Hepatocyte (in vitro differentiated cells): ENCODE measurements around the gene SALL1. TPM values are rescaled to one million over a fixed set of nuclear protein-coding genes. Genes with fewer than 3 reads are reported as not detected.

Experiments used
- DNase-seq: peaks from one replicate; pipeline ENCODE4 v3.0.0-alpha.2; 2016; ENCODE audit warnings: low spot score
- H2AFZ ChIP-seq: fragments of 200-600 bp; sonication (generic); 2 replicates; pipeline ENCODE4 v1.6.0; 2016; ENCODE audit warnings: antibody characterized with exemption, mild to moderate bottlenecking
- H3K27ac ChIP-seq: fragments of 200-600 bp; sonication (generic); 2 replicates; pipeline ENCODE4 v1.5.1; 2016; ENCODE audit warnings: mild to moderate bottlenecking
- H3K27me3 ChIP-seq: fragments of 200-600 bp; sonication (generic); 2 replicates; pipeline ENCODE4 v1.6.1; 2016
- H3K36me3 ChIP-seq: fragments of 200-600 bp; sonication (generic); replicated peaks from 2 replicates; pipeline ENCODE4 v1.5.1; 2016; ENCODE audit warnings: low read depth; ENCODE audit not compliant: insufficient read depth
- H3K4me1 ChIP-seq: fragments of 200-600 bp; sonication (generic); 2 replicates; pipeline ENCODE4 v1.5.1; 2016; ENCODE audit warnings: mild to moderate bottlenecking, moderate library complexity; ENCODE audit not compliant: insufficient read depth
- H3K4me2 ChIP-seq: fragments of 200-600 bp; sonication (generic); 2 replicates; pipeline ENCODE4 v1.6.0; 2016
- H3K4me3 ChIP-seq: fragments of 200-600 bp; sonication (generic); 2 replicates; pipeline ENCODE4 v1.5.1; 2016; ENCODE audit warnings: mild to moderate bottlenecking
- H3K79me2 ChIP-seq: fragments of 200-600 bp; sonication (generic); 2 replicates; pipeline ENCODE4 v1.6.0; 2017; ENCODE audit warnings: mild to moderate bottlenecking
- H3K9me2 ChIP-seq: fragments of 200-600 bp; sonication (generic); replicated peaks from 2 replicates; pipeline ENCODE4 v1.6.0; 2017; ENCODE audit warnings: mild to moderate bottlenecking; ENCODE audit not compliant: insufficient read depth
- H3K9me3 ChIP-seq: fragments of 200-600 bp; sonication (generic); 2 replicates; pipeline ENCODE4 v1.5.1; 2016; ENCODE audit warnings: low read depth, mild to moderate bottlenecking
- H4K20me1 ChIP-seq: fragments of 200-600 bp; sonication (generic); 2 replicates; pipeline ENCODE4 v1.6.0; 2016; ENCODE audit warnings: mild to moderate bottlenecking; ENCODE audit not compliant: insufficient read depth, poor library complexity, severe bottlenecking
- CTCF ChIP-seq: fragments of 200-600 bp; sonication (generic); IDR thresholded peaks from 2 replicates; pipeline ENCODE4 v1.5.1; 2016; ENCODE audit warnings: antibody characterized with exemption, mild to moderate bottlenecking; ENCODE audit not compliant: poor library complexity
- EZH2 ChIP-seq: fragments of 200-600 bp; sonication (generic); IDR thresholded peaks from 2 replicates; pipeline ENCODE4 v1.6.1; 2016; ENCODE audit warnings: antibody characterized with exemption, mild to moderate bottlenecking, borderline replicate concordance
- EZH2phosphoT487 ChIP-seq: fragments of 200-600 bp; sonication (generic); IDR thresholded peaks from one replicate; pipeline ENCODE4 v1.6.1; 2018; ENCODE audit warnings: antibody characterized with exemption, mild to moderate bottlenecking, low read depth, moderate library complexity; ENCODE audit not compliant: unreplicated experiment, severe bottlenecking
- WGBS: methylation state at CpG from one replicate; pipeline ENCODE4 v1.1.6; 2016; ENCODE audit warnings: low lambda C conversion rate; ENCODE audit errors: missing lambda C conversion rate; 5-methylcytosine and 5-hydroxymethylcytosine counted together
- polyA plus RNA-seq: library from polyadenylated mRNA; unstranded; fragments of >200 nt; fragmentation: Nextera tagmentation; extraction: Ambion mirVana; gene quantifications from 2 replicates; pipeline ENCODE4 v1.2.1, GENCODE V29; 2016
- total RNA-seq: library from RNA; depleted of rRNA; stranded (reverse); fragments of >200 nt; gene quantifications from 2 replicates; pipeline ENCODE4 v1.2.3, GENCODE V29; 2014

SALL1 gene
- total and polyA plus RNA-seq, 2 experiments from 2014 or later = 2.4 to 5.4 TPM

DNA sequence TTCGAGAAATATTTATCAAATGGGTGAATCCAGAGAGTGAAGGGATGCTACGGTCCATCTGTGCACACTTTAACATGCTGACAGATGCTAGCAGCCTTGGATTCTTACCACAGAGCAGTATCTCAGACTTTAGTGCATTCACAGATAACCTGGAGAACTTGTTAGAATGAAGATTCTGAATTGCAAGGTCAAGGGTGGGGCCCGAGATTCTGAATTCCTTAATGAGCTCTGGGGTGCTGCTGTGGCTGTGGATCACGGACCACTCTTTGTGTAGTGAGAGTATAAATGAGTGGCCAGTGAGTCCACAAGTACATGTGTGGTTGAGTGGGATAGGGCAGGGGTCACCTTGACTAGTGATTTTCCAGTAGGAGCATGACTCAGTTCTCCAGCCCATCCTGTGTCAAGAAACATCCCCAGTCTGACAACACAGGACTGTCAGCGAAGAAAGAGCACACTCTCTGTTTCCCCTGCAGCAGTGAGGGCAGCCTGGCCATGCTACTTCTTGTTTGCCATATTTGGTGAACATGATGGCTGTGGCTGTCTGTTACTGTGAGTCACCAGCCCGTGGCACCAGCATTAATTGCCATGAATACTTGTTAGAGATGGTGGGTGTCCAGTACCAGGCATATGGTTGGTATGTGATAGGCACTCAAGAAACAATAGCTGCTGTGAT lies 13.0 kb upstream of the SALL1 start:
- Histone ChIP-seq H3K27me3 (peaks cover 43% of the 10 kb centered on the region), H3K79me2 (peaks cover under 1% of the 10 kb centered on the region), H3K27ac (no peak overlapping the region), H3K4me1 (no peaks in the 10 kb centered on the region), H3K9me3 (no peaks in the 10 kb centered on the region), H4K20me1 (no peaks in the 10 kb centered on the region), H3K9me2 (no peaks in the 10 kb centered on the region), H3K36me3 (no peaks in the 10 kb centered on the region), H3K4me2 (no peak overlapping the region), H2AFZ (no peak overlapping the region), H3K4me3 (no peak overlapping the region)
- DNase-seq = no peak
- no peak for TF ChIP-seq EZH2phosphoT487
- no peak for TF ChIP-seq EZH2
- TF ChIP-seq CTCF = no peak
- WGBS = 79% methylated on average over 6 of the region's 6 CpGs

DNA sequence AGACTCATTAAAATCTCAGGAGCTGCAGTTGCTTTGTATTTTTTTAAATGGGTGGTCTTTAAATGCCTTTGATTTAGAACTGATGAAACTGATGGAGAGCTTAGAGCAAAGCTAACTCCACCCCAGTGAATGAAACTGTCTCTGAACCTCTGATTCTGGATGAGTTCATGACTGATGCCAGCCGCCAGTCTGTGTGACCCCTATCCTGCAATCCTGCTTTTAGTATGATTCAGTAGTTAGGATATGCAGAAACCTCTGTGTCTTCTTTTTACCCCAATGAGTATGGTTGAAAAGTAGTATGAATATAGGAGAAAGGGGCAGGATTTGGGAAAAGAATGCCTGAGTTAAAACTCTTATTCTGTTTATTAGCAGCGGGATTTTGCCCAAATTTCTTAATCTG lies 12.3 kb upstream of the SALL1 start:
- no peak for DNase-seq
- H3K9me3 ChIP-seq = no peaks in the 10 kb centered on the region
- no peaks in the 10 kb centered on the region for H4K20me1 ChIP-seq
- no peak overlapping the region for H3K4me2 ChIP-seq
- H3K27me3 ChIP-seq = peaks cover 45% of the 10 kb centered on the region
- TF ChIP-seq CTCF (no peak), EZH2 (no peak), EZH2phosphoT487 (no peak)
- H3K27ac ChIP-seq = no peak overlapping the region
- H3K4me1 ChIP-seq = no peaks in the 10 kb centered on the region
- no peaks in the 10 kb centered on the region for H3K36me3 ChIP-seq
- peaks cover 6% of the 10 kb centered on the region for H3K79me2 ChIP-seq
- no peaks in the 10 kb centered on the region for H3K9me2 ChIP-seq
- 93% methylated on average over 2 of the region's 2 CpGs for WGBS
- H3K4me3 ChIP-seq = no peak overlapping the region
- H2AFZ ChIP-seq = no peak overlapping the region

DNA sequence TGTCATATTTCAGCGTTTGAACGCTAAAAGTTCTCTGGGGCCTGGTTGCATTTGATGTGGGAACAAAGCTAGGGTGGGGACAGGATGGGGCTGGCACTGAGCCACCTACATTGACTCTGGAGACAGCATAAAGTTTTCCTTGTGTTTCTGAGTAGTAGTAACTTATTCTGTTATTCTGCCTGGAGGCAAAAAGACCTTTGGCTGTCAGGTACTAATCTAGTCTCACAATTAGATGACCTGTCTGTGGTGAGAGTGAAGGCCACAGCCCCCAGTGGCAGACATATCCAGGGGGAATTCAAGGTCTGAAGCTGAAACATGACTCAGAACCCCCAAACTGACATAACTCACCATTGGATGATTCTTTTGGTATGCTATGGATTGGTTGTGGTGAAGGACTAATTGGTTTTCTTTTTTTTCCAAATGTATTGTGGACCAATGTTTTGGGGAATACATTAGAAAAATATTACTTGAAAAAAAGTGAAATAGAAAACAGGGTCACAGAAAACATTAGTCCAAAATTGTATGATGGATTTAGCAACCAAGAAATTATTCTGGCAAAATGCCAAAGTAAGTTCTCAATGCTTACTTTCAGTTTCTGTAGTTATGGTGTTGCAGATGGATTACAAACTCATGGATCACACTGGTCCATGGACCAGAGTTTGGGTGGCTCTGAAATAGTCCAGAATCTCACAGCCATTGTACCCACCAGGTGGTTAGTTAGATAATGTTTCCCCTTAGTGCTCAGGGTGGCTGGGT lies 10.5 kb upstream of the SALL1 start:
- H3K9me3 ChIP-seq = no peaks in the 10 kb centered on the region
- no peak for DNase-seq
- H3K79me2 ChIP-seq = peaks cover 6% of the 10 kb centered on the region
- H3K4me3 ChIP-seq = no peak overlapping the region
- peaks cover 60% of the 10 kb centered on the region for H3K27me3 ChIP-seq
- H2AFZ ChIP-seq = no peak overlapping the region
- 83% methylated on average over 2 of the region's 2 CpGs for WGBS
- H4K20me1 ChIP-seq = no peaks in the 10 kb centered on the region
- no peaks in the 10 kb centered on the region for H3K36me3 ChIP-seq
- TF ChIP-seq EZH2 = no peak
- no peak for TF ChIP-seq CTCF
- TF ChIP-seq EZH2phosphoT487 = no peak
- H3K4me1 ChIP-seq = peaks cover 9% of the 10 kb centered on the region
- no peaks in the 10 kb centered on the region for H3K9me2 ChIP-seq
- H3K4me2 ChIP-seq = no peak overlapping the region
- H3K27ac ChIP-seq = no peak overlapping the region
